CD4-positive, alpha-beta T cell (primary cell): ENCODE results near the gene PTPRM. TPM values are rescaled to one million over a fixed set of nuclear protein-coding genes. Genes with fewer than 3 reads are reported as not detected.

Experiments used
- ATAC-seq: fragments of 200-7000 bp; cut with Tn5 transposase; one replicate; pipeline ENCODE4 v1.10.0; 2022; ENCODE audit warnings: mild to moderate bottlenecking; ENCODE audit not compliant: poor library complexity
- CTCF ChIA-PET: fragments of 350-600 bp; sonication (Branson Sonifier 250); formaldehyde crosslinking; loops from one replicate; lab custom pipeline; 2021; ENCODE audit warnings: antibody characterized with exemption, inconsistent platforms; lab: Charles Lee
- POLR2A ChIA-PET: fragments of 350-600 bp; sonication (Branson Sonifier 250); formaldehyde crosslinking; loops from one replicate; lab custom pipeline; 2021; ENCODE audit warnings: antibody characterized with exemption, inconsistent platforms; lab: Charles Lee
- DNase-seq, 14 experiments: peaks; one replicate each; pipeline ENCODE4 v3.0.0-alpha.2; 2013 to 2020; ENCODE audit warnings: mixed read lengths in 2 of 14
- H3K27ac ChIP-seq, 2 donors: one replicate each; pipeline versions ENCODE4 v1.5.1 to v1.7.0; 2013; ENCODE audit warnings: low read length in 2 of 2, low read depth in 1 of 2, mild to moderate bottlenecking in 1 of 2
- H3K27me3 ChIP-seq, 2 experiments: 1 replicate in 1 of 2; 2 replicates in 1 of 2; pipeline versions ENCODE4 v1.6.1 to v1.7.0; 2013; ENCODE audit warnings: low read length in 2 of 2, control low read depth in 1 of 2, mild to moderate bottlenecking in 1 of 2, moderate library complexity in 1 of 2; ENCODE audit not compliant: insufficient read depth in 2 of 2, control insufficient read depth in 1 of 2
- H3K36me3 ChIP-seq: one replicate; pipeline ENCODE4 v1.6.1; 2013; ENCODE audit warnings: low read length, control low read depth; ENCODE audit not compliant: insufficient read depth
- H3K4me1 ChIP-seq: one replicate; pipeline ENCODE4 v1.6.1; 2013; ENCODE audit warnings: low read length, control low read depth; ENCODE audit not compliant: insufficient read depth
- H3K4me3 ChIP-seq: one replicate; pipeline ENCODE4 v1.5.1; 2013; ENCODE audit warnings: mild to moderate bottlenecking, low read length, moderate library complexity
- H3K9me3 ChIP-seq, 2 experiments: 1 replicate in 1 of 2; 2 replicates in 1 of 2; pipeline versions ENCODE4 v1.6.1 to v1.7.0; 2013; ENCODE audit warnings: low read length in 2 of 2, mild to moderate bottlenecking in 2 of 2, control low read depth in 1 of 2, moderate library complexity in 1 of 2; ENCODE audit not compliant: control insufficient read depth in 1 of 2, insufficient read depth in 1 of 2
- H3K27ac Mint-ChIP-seq: one replicate; pipeline ENCODE4 v1.8.0; 2020; ENCODE audit warnings: mixed read lengths
- H3K27me3 Mint-ChIP-seq: one replicate; pipeline ENCODE4 v1.8.0; 2021; ENCODE audit warnings: mixed read lengths
- H3K36me3 Mint-ChIP-seq: one replicate; pipeline ENCODE4 v1.8.0; 2021; ENCODE audit warnings: low read depth, mixed read lengths
- H3K4me1 Mint-ChIP-seq: one replicate; pipeline ENCODE4 v1.8.0; 2021; ENCODE audit warnings: low read depth, mixed read lengths
- H3K4me3 Mint-ChIP-seq: one replicate; pipeline ENCODE4 v1.8.0; 2020; ENCODE audit warnings: mild to moderate bottlenecking, mixed read lengths
- H3K9me3 Mint-ChIP-seq: one replicate; pipeline ENCODE4 v1.8.0; 2020; ENCODE audit warnings: mixed read lengths
- CTCF ChIP-seq: fragments of 200-600 bp; IDR thresholded peaks from one replicate; pipeline ENCODE4 v1.8.0; 2022; ENCODE audit warnings: antibody characterized with exemption, mild to moderate bottlenecking
- intact Hi-C, 2 experiments: fragments of 100-400 bp; cut with DNase I in 1 of 2; cut with micrococcal nuclease in 1 of 2; formaldehyde crosslinking; loops; one replicate each; pipeline versions ENCODE4 v1.15.1 to v1.9.0; 2023 to 2025; cut with DNase I, micrococcal nuclease
- total RNA-seq, 174 experiments: library from RNA in 2 of 174; stranded (reverse) in 2 of 174; gene quantifications; one replicate each; pipeline ENCODE4 v1.2.3 and lab custom pipeline; 2021 to 2026

The PTPRM gene
- total RNA-seq, 2 experiments from 2014 or later, result 21.7 to 21.9 TPM

DNA sequence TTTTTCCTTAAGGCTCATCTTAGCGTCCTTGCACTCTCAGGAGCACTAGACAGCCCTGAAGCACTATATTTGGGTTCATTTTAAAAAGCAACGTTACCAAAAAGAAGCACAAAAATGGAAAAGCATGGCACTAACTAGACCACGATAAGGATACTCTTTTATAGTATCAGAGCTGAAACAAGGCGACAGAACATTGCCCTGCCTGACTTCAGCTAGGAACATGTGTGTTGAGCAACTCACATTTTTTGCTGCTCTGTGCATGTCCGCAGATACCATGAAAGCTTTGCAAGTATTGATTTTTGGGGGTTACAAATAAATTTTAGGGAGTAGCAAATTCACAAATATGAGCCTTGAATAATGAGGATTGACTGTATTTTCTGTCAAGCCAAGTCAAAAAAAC, 332.0 kb downstream of the PTPRM start:
- Histone ChIP-seq H3K36me3 (no peaks in the 10 kb centered on the region), H3K4me1 (no peaks in the 10 kb centered on the region), H3K4me3 (no peak overlapping the region), H3K27me3 (no peaks in the 10 kb centered on the region), H3K27ac (no peak overlapping the region), H3K9me3 (no peaks in the 10 kb centered on the region)
- no peak for TF ChIP-seq CTCF
- Mint-ChIP-seq H3K36me3 (no peaks in the 10 kb centered on the region), H3K27ac (no peak overlapping the region), H3K4me3 (no peak overlapping the region), H3K27me3 (no peaks in the 10 kb centered on the region), H3K4me1 (no peaks in the 10 kb centered on the region), H3K9me3 (no peaks in the 10 kb centered on the region)
- CTCF ChIA-PET, result no interaction called here
- intact Hi-C loops, result no loop called here
- DNase-seq (no peak), ATAC-seq (no peak)
- POLR2A ChIA-PET, result no interaction called here

- H3K4me3 Mint-ChIP-seq, result no peak overlapping the region
- POLR2A ChIA-PET, result no interaction called here
- TF ChIP-seq CTCF, result no peak
- Histone ChIP-seq H3K9me3 (no peaks in the 10 kb centered on the region), H3K4me1 (no peaks in the 10 kb centered on the region), H3K27me3 (no peaks in the 10 kb centered on the region), H3K36me3 (no peaks in the 10 kb centered on the region), H3K4me3 (no peak overlapping the region), H3K27ac (no peak overlapping the region)
- no peak for ATAC-seq
- H3K9me3 Mint-ChIP-seq, result no peaks in the 10 kb centered on the region
- intact Hi-C loops, result no loop called here
- CTCF ChIA-PET, result no interaction called here
- no peaks in the 10 kb centered on the region for H3K36me3 Mint-ChIP-seq
- no peak for DNase-seq
- no peak overlapping the region for H3K27ac Mint-ChIP-seq
- no peaks in the 10 kb centered on the region for H3K4me1 Mint-ChIP-seq
- H3K27me3 Mint-ChIP-seq, result no peaks in the 10 kb centered on the region
Observed at GRCh38 chr18:7900091-7900490, 333.0 kb downstream of the PTPRM start.

GRCh38 chr18:7901657-7902056, 334.5 kb downstream of the PTPRM start:
- Histone ChIP-seq H3K4me1 (no peaks in the 10 kb centered on the region), H3K9me3 (no peaks in the 10 kb centered on the region), H3K27ac (no peak overlapping the region), H3K36me3 (no peaks in the 10 kb centered on the region), H3K4me3 (no peak overlapping the region), H3K27me3 (no peaks in the 10 kb centered on the region)
- H3K27me3 Mint-ChIP-seq, result no peaks in the 10 kb centered on the region
- ATAC-seq (no peak), DNase-seq (no peak)
- no peaks in the 10 kb centered on the region for H3K9me3 Mint-ChIP-seq
- H3K4me3 Mint-ChIP-seq, result no peak overlapping the region
- ChIA-PET POLR2A (no interaction called here), CTCF (no interaction called here)
- no peaks in the 10 kb centered on the region for H3K4me1 Mint-ChIP-seq
- no peak for TF ChIP-seq CTCF
- no peak overlapping the region for H3K27ac Mint-ChIP-seq
- intact Hi-C loops, result no loop called here
- H3K36me3 Mint-ChIP-seq, result no peaks in the 10 kb centered on the region
